Stomach smooth muscle (tissue), 2 donors: Measurements from ENCODE around the gene RSU1.

Source experiments
- H3K27ac ChIP-seq: one replicate; pipeline ENCODE4 v1.7.0; 2013; ENCODE audit warnings: mild to moderate bottlenecking, low read length, inconsistent platforms
- H3K27me3 ChIP-seq, 2 donors: one replicate each; pipeline ENCODE4 v1.7.0; 2013; ENCODE audit warnings: low read length in 2 of 2; ENCODE audit not compliant: insufficient read depth in 2 of 2, control insufficient read depth in 1 of 2
- H3K36me3 ChIP-seq, 2 donors: one replicate each; pipeline ENCODE4 v1.7.0; 2013; ENCODE audit warnings: low read length in 2 of 2; ENCODE audit not compliant: control insufficient read depth in 2 of 2, insufficient read depth in 2 of 2
- H3K4me1 ChIP-seq: one replicate; pipeline ENCODE4 v1.7.0; 2013; ENCODE audit warnings: low read length; ENCODE audit not compliant: control insufficient read depth, insufficient read depth
- H3K4me3 ChIP-seq, 2 donors: one replicate each; pipeline ENCODE4 v1.7.0; 2013; ENCODE audit warnings: low read length in 2 of 2
- H3K9ac ChIP-seq, 2 donors: one replicate each; pipeline ENCODE4 v1.7.0; 2013; ENCODE audit warnings: low read length in 2 of 2, mild to moderate bottlenecking in 1 of 2
- H3K9me3 ChIP-seq, 2 donors: one replicate each; pipeline ENCODE4 v1.7.0; 2013; ENCODE audit warnings: low read length in 2 of 2; ENCODE audit not compliant: control insufficient read depth in 2 of 2
- donor health status: healthy.
- donor health status: Pancreatic carcinoma.

Gene RSU1

GRCh38 chr10:16809074-16809718, 8.0 kb downstream of the RSU1 start:
- H3K4me3 ChIP-seq, result no peak overlapping the region
- H3K9me3 ChIP-seq, result no peaks in the 10 kb centered on the region
- H3K27ac ChIP-seq, result no peak overlapping the region
- peaks cover 0 to 4% of the 10 kb centered on the region in 2 donors for H3K36me3 ChIP-seq
- H3K27me3 ChIP-seq, result no peaks in the 10 kb centered on the region
- H3K4me1 ChIP-seq, result no peaks in the 10 kb centered on the region
- H3K9ac ChIP-seq, result no peak overlapping the region

GRCh38 chr10:16804123-16804522, 13.1 kb downstream of the RSU1 start:
- H3K4me3 ChIP-seq, result no peak overlapping the region
- no peak overlapping the region for H3K9ac ChIP-seq
- peaks cover 0 to 3% of the 10 kb centered on the region in 2 donors for H3K36me3 ChIP-seq
- H3K27ac ChIP-seq, result no peak overlapping the region
- no peaks in the 10 kb centered on the region for H3K4me1 ChIP-seq
- H3K9me3 ChIP-seq, result no peaks in the 10 kb centered on the region
- no peaks in the 10 kb centered on the region for H3K27me3 ChIP-seq

- peaks cover 0 to 3% of the 10 kb centered on the region in 2 donors for H3K36me3 ChIP-seq
- H3K4me1 ChIP-seq, result no peaks in the 10 kb centered on the region
- no peaks in the 10 kb centered on the region for H3K9me3 ChIP-seq
- H3K27me3 ChIP-seq, result no peaks in the 10 kb centered on the region
- no peak overlapping the region for H3K9ac ChIP-seq
- no peak overlapping the region for H3K27ac ChIP-seq
- no peak overlapping the region for H3K4me3 ChIP-seq
Measured at GRCh38 chr10:16803464-16803863, 13.8 kb downstream of the RSU1 start.

GRCh38 chr10:16799621-16800020, 17.6 kb downstream of the RSU1 start:
- H3K36me3 ChIP-seq, result no peaks in the 10 kb centered on the region
- H3K9me3 ChIP-seq, result no peaks in the 10 kb centered on the region
- no peaks in the 10 kb centered on the region for H3K4me1 ChIP-seq
- H3K9ac ChIP-seq, result no peak overlapping the region
- H3K27ac ChIP-seq, result no peak overlapping the region
- no peak overlapping the region for H3K4me3 ChIP-seq
- no peaks in the 10 kb centered on the region for H3K27me3 ChIP-seq

GRCh38 chr10:16798571-16798970, 18.7 kb downstream of the RSU1 start:
- no peak overlapping the region for H3K4me3 ChIP-seq
- H3K27me3 ChIP-seq, result no peaks in the 10 kb centered on the region
- H3K27ac ChIP-seq, result no peak overlapping the region
- H3K36me3 ChIP-seq, result no peaks in the 10 kb centered on the region
- H3K4me1 ChIP-seq, result no peaks in the 10 kb centered on the region
- H3K9ac ChIP-seq, result no peak overlapping the region
- H3K9me3 ChIP-seq, result no peaks in the 10 kb centered on the region

GRCh38 chr10:16795410-16796073, 21.7 kb downstream of the RSU1 start:
- Histone ChIP-seq H3K27ac (no peak overlapping the region), H3K4me1 (no peaks in the 10 kb centered on the region), H3K9me3 (no peaks in the 10 kb centered on the region), H3K4me3 (no peak overlapping the region), H3K9ac (no peak overlapping the region), H3K36me3 (no peaks in the 10 kb centered on the region), H3K27me3 (no peaks in the 10 kb centered on the region)

GRCh38 chr10:16794005-16794404, 23.2 kb downstream of the RSU1 start:
- H3K4me1 ChIP-seq, result no peaks in the 10 kb centered on the region
- H3K36me3 ChIP-seq, result no peaks in the 10 kb centered on the region
- H3K27me3 ChIP-seq, result no peaks in the 10 kb centered on the region
- H3K9me3 ChIP-seq, result no peaks in the 10 kb centered on the region
- H3K27ac ChIP-seq, result no peak overlapping the region
- no peak overlapping the region for H3K9ac ChIP-seq
- no peak overlapping the region for H3K4me3 ChIP-seq

GRCh38 chr10:16792675-16793074, 24.5 kb downstream of the RSU1 start:
- H3K27me3 ChIP-seq, result no peaks in the 10 kb centered on the region
- H3K9ac ChIP-seq, result no peak overlapping the region
- H3K27ac ChIP-seq, result no peak overlapping the region
- no peaks in the 10 kb centered on the region for H3K9me3 ChIP-seq
- no peaks in the 10 kb centered on the region for H3K36me3 ChIP-seq
- no peak overlapping the region for H3K4me3 ChIP-seq
- no peaks in the 10 kb centered on the region for H3K4me1 ChIP-seq

- no peaks in the 10 kb centered on the region for H3K27me3 ChIP-seq
Measured at GRCh38 chr10:16789765-16790164, 27.5 kb downstream of the RSU1 start.

GRCh38 chr10:16789261-16789660, 28.0 kb downstream of the RSU1 start:
- H3K9me3 ChIP-seq, result no peaks in the 10 kb centered on the region
- no peak overlapping the region for H3K4me3 ChIP-seq
- no peak overlapping the region for H3K27ac ChIP-seq
- H3K9ac ChIP-seq, result no peak overlapping the region
- no peaks in the 10 kb centered on the region for H3K36me3 ChIP-seq
- no peaks in the 10 kb centered on the region for H3K27me3 ChIP-seq
- H3K4me1 ChIP-seq, result no peaks in the 10 kb centered on the region

More at GRCh38 chr10:16789765-16790164, 27.5 kb downstream of the RSU1 start:
- Histone ChIP-seq H3K4me3 (no peak overlapping the region), H3K9me3 (no peaks in the 10 kb centered on the region), H3K27ac (no peak overlapping the region), H3K36me3 (no peaks in the 10 kb centered on the region), H3K9ac (no peak overlapping the region), H3K4me1 (no peaks in the 10 kb centered on the region)

- Histone ChIP-seq H3K9me3 (no peaks in the 10 kb centered on the region), H3K27ac (no peak overlapping the region), H3K4me1 (no peaks in the 10 kb centered on the region), H3K9ac (no peak overlapping the region), H3K27me3 (no peaks in the 10 kb centered on the region), H3K36me3 (no peaks in the 10 kb centered on the region), H3K4me3 (no peak overlapping the region)
Measured at GRCh38 chr10:16788778-16789177, 28.4 kb downstream of the RSU1 start.
